Mucosa of stomach (tissue), 1 donor: ENCODE data around the gene AIG1.

Source experiments
- H3K27me3 ChIP-seq: one replicate; pipeline ENCODE4 v1.7.0; 2013; ENCODE audit warnings: mild to moderate bottlenecking, low read length; ENCODE audit not compliant: control insufficient read depth, insufficient read depth
- H3K36me3 ChIP-seq: one replicate; pipeline ENCODE4 v1.7.0; 2013; ENCODE audit warnings: low read length; ENCODE audit not compliant: control insufficient read depth, insufficient read depth
- H3K4me1 ChIP-seq: one replicate; pipeline ENCODE4 v1.7.0; 2013; ENCODE audit warnings: mild to moderate bottlenecking, low read length; ENCODE audit not compliant: control insufficient read depth, insufficient read depth
- H3K4me3 ChIP-seq: one replicate; pipeline ENCODE4 v1.7.0; 2013; ENCODE audit warnings: low read length
- H3K9ac ChIP-seq: one replicate; pipeline ENCODE4 v1.7.0; 2013; ENCODE audit warnings: mild to moderate bottlenecking, low read length, moderate library complexity
- H3K9me3 ChIP-seq: one replicate; pipeline ENCODE4 v1.7.0; 2013; ENCODE audit warnings: mild to moderate bottlenecking, low read length, moderate library complexity; ENCODE audit not compliant: control insufficient read depth
- donor health status: Pancreatic carcinoma.

AIG1 gene

GRCh38 chr6:143215363-143215762, 154.7 kb downstream of the AIG1 start:
- Histone ChIP-seq H3K36me3 (no peaks in the 10 kb centered on the region), H3K4me1 (no peaks in the 10 kb centered on the region), H3K4me3 (no peak overlapping the region), H3K9ac (no peak overlapping the region), H3K9me3 (no peaks in the 10 kb centered on the region), H3K27me3 (no peaks in the 10 kb centered on the region)

- H3K36me3 ChIP-seq = no peaks in the 10 kb centered on the region
- no peak overlapping the region for H3K9ac ChIP-seq
Measured at GRCh38 chr6:143215771-143216170, 155.1 kb downstream of the AIG1 start.

GRCh38 chr6:143218233-143218632, 157.5 kb downstream of the AIG1 start:
- no peaks in the 10 kb centered on the region for H3K9me3 ChIP-seq
- H3K27me3 ChIP-seq = no peaks in the 10 kb centered on the region
- H3K4me1 ChIP-seq = no peaks in the 10 kb centered on the region
- H3K9ac ChIP-seq = no peak overlapping the region
- H3K36me3 ChIP-seq = no peaks in the 10 kb centered on the region
- H3K4me3 ChIP-seq = no peak overlapping the region

More at GRCh38 chr6:143215771-143216170, 155.1 kb downstream of the AIG1 start:
- no peaks in the 10 kb centered on the region for H3K9me3 ChIP-seq
- no peaks in the 10 kb centered on the region for H3K27me3 ChIP-seq
- H3K4me1 ChIP-seq = no peaks in the 10 kb centered on the region
- H3K4me3 ChIP-seq = no peak overlapping the region

GRCh38 chr6:143221698-143222097, 161.0 kb downstream of the AIG1 start:
- H3K9me3 ChIP-seq = no peaks in the 10 kb centered on the region
- no peaks in the 10 kb centered on the region for H3K27me3 ChIP-seq
- H3K4me3 ChIP-seq = no peak overlapping the region
- H3K4me1 ChIP-seq = peaks cover 7% of the 10 kb centered on the region
- no peak overlapping the region for H3K9ac ChIP-seq
- no peaks in the 10 kb centered on the region for H3K36me3 ChIP-seq

- H3K9ac ChIP-seq = no peak overlapping the region
Measured at GRCh38 chr6:143222310-143222709, 161.6 kb downstream of the AIG1 start.

GRCh38 chr6:143222801-143223231, 162.1 kb downstream of the AIG1 start:
- Histone ChIP-seq H3K9ac (no peak overlapping the region), H3K4me3 (no peak overlapping the region), H3K27me3 (no peaks in the 10 kb centered on the region), H3K9me3 (no peaks in the 10 kb centered on the region), H3K36me3 (no peaks in the 10 kb centered on the region), H3K4me1 (peaks cover 7% of the 10 kb centered on the region)

More at GRCh38 chr6:143222310-143222709, 161.6 kb downstream of the AIG1 start:
- H3K9me3 ChIP-seq = no peaks in the 10 kb centered on the region
- no peaks in the 10 kb centered on the region for H3K36me3 ChIP-seq
- no peak overlapping the region for H3K4me3 ChIP-seq
- H3K27me3 ChIP-seq = no peaks in the 10 kb centered on the region
- peaks cover 7% of the 10 kb centered on the region for H3K4me1 ChIP-seq

GRCh38 chr6:143223895-143224294, 163.2 kb downstream of the AIG1 start:
- Histone ChIP-seq H3K9ac (no peak overlapping the region), H3K9me3 (no peaks in the 10 kb centered on the region)

GRCh38 chr6:143224516-143224915, 163.8 kb downstream of the AIG1 start:
- Histone ChIP-seq H3K36me3 (no peaks in the 10 kb centered on the region), H3K4me3 (no peak overlapping the region), H3K27me3 (no peaks in the 10 kb centered on the region), H3K4me1 (peaks cover 7% of the 10 kb centered on the region), H3K9me3 (no peaks in the 10 kb centered on the region), H3K9ac (no peak overlapping the region)

More at GRCh38 chr6:143223895-143224294, 163.2 kb downstream of the AIG1 start:
- Histone ChIP-seq H3K27me3 (no peaks in the 10 kb centered on the region), H3K4me1 (peaks cover 7% of the 10 kb centered on the region), H3K36me3 (no peaks in the 10 kb centered on the region), H3K4me3 (no peak overlapping the region)

GRCh38 chr6:143225929-143226328, 165.2 kb downstream of the AIG1 start:
- H3K27me3 ChIP-seq = no peaks in the 10 kb centered on the region
- H3K4me3 ChIP-seq = no peak overlapping the region
- no peaks in the 10 kb centered on the region for H3K9me3 ChIP-seq
- H3K36me3 ChIP-seq = no peaks in the 10 kb centered on the region
- no peak overlapping the region for H3K9ac ChIP-seq
- H3K4me1 ChIP-seq = peaks cover 7% of the 10 kb centered on the region

- Histone ChIP-seq H3K27me3 (no peaks in the 10 kb centered on the region), H3K4me1 (peaks cover 7% of the 10 kb centered on the region), H3K36me3 (no peaks in the 10 kb centered on the region), H3K9me3 (no peaks in the 10 kb centered on the region), H3K9ac (no peak overlapping the region), H3K4me3 (no peak overlapping the region)
Measured at GRCh38 chr6:143227675-143228074, 167.0 kb downstream of the AIG1 start.

- Histone ChIP-seq H3K27me3 (no peaks in the 10 kb centered on the region), H3K36me3 (no peaks in the 10 kb centered on the region), H3K9me3 (no peaks in the 10 kb centered on the region), H3K4me3 (no peak overlapping the region), H3K9ac (no peak overlapping the region), H3K4me1 (no peaks in the 10 kb centered on the region)
Measured at GRCh38 chr6:143229400-143229799, 168.7 kb downstream of the AIG1 start.

GRCh38 chr6:143232849-143233248, 172.2 kb downstream of the AIG1 start:
- Histone ChIP-seq H3K4me1 (no peaks in the 10 kb centered on the region), H3K9ac (no peak overlapping the region), H3K27me3 (no peaks in the 10 kb centered on the region), H3K4me3 (no peak overlapping the region), H3K36me3 (no peaks in the 10 kb centered on the region), H3K9me3 (no peaks in the 10 kb centered on the region)
